ENCODE results near the gene MASP2.

DNA sequence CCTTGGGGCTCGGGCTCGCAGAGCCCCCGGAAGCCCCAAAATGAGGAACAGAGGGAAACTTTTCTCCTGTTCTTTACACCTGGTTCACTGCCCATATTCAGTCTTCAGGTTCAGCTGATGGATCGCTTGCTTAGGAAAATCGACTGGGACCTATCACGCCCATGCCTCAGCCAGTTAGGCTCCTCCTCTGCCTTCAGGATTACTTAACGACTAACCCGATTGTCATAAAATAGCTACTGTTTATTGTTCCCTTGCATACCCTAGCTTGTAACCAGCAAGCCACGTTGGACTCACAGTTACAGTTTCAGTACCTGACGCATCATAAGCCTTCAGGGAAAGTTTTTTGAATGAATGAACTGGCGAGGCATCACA lies 33.9 kb downstream of the MASP2 start:
- no peak for TF ChIP-seq EZH2 (IDR thresholded peaks at IDR 0.05; ENCODE audit: insufficient read depth, poor library complexity, severe bottlenecking)
- TF ChIP-seq EZH2phosphoT487 (IDR thresholded peaks at IDR 0.05; ENCODE audit: insufficient read depth, low read depth) = no peak

All from GM23248 (cell line).